Subcutaneous abdominal adipose tissue (tissue), 5 donors: ENCODE measurements around the gene RNU6-9.
A peak's percentile ranks its signal among the peaks of the same experiment; 100 is the strongest.
"Not testable (repeated sequence)": the region's sequence is repeated elsewhere in the genome, so short reads cannot be mapped to it uniquely, and the experiment has no call there.

Experiments
- H3K27ac ChIP-seq: one replicate; pipeline ENCODE4 v1.7.0; 2013; ENCODE audit warnings: low read depth, mild to moderate bottlenecking, inconsistent platforms, low read length, moderate library complexity
- H3K27me3 ChIP-seq, 5 donors: one replicate each; pipeline ENCODE4 v1.7.0; 2013; ENCODE audit warnings: low read length in 5 of 5, inconsistent platforms in 1 of 5; ENCODE audit not compliant: control insufficient read depth in 5 of 5, insufficient read depth in 4 of 5
- H3K36me3 ChIP-seq, 5 donors: one replicate each; pipeline ENCODE4 v1.7.0; 2013; ENCODE audit warnings: low read length in 5 of 5; ENCODE audit not compliant: control insufficient read depth in 5 of 5, insufficient read depth in 5 of 5
- H3K4me1 ChIP-seq, 5 donors: one replicate each; pipeline ENCODE4 v1.7.0; 2013; ENCODE audit warnings: low read length in 5 of 5, mild to moderate bottlenecking in 3 of 5, moderate library complexity in 1 of 5; ENCODE audit not compliant: control insufficient read depth in 5 of 5, insufficient read depth in 5 of 5
- H3K4me3 ChIP-seq, 5 donors: one replicate each; pipeline ENCODE4 v1.7.0; 2013; ENCODE audit warnings: low read length in 5 of 5, low read depth in 1 of 5
- H3K9ac ChIP-seq, 5 donors: one replicate each; pipeline ENCODE4 v1.7.0; 2013; ENCODE audit warnings: low read length in 5 of 5, mild to moderate bottlenecking in 4 of 5, moderate library complexity in 3 of 5
- H3K9me3 ChIP-seq, 5 donors: one replicate each; pipeline ENCODE4 v1.7.0; 2013; ENCODE audit warnings: low read length in 5 of 5; ENCODE audit not compliant: control insufficient read depth in 5 of 5
- donor health status: healthy.
- donor health status: healthy.
- donor health status: healthy.
- donor health status: healthy.
- donor health status: healthy.

RNU6-9 gene

GRCh38 chr19:852136-853013 is 40.9 kb upstream of the RNU6-9 start, which contains the start of gene ELANE:
TSS of gene ELANE (plus strand) at chr19:852303. CDS start at chr19:852329, 26 bp downstream.
- Histone ChIP-seq H3K27ac (peak within 1 kb of the TSS; percentile 41), H3K36me3 (no peaks in the 10 kb centered on the region), H3K4me1 (peaks cover 0 to 32% (median 22%) of the 10 kb centered on the region in 5 donors), H3K4me3 (peak within 1 kb of the TSS in 1 of 5 donors; percentile 37), H3K27me3 (peaks cover 0 to 6% (median 0%) of the 10 kb centered on the region in 5 donors), H3K9ac (peak within 1 kb of the TSS in 2 of 5 donors; percentile 53 to 69), H3K9me3 (no peaks in the 10 kb centered on the region)

GRCh38 chr19:853014-853585 is 40.2 kb upstream of the RNU6-9 start:
- Histone ChIP-seq H3K4me3 (no peak overlapping the region), H3K27me3 (peaks cover 0 to 4% (median 0%) of the 10 kb centered on the region in 5 donors), H3K27ac (no peak overlapping the region), H3K9me3 (no peaks in the 10 kb centered on the region), H3K4me1 (peaks cover 0 to 25% (median 16%) of the 10 kb centered on the region in 5 donors), H3K36me3 (no peaks in the 10 kb centered on the region), H3K9ac (no peak overlapping the region)

GRCh38 chr19:853614-854220 is 39.6 kb upstream of the RNU6-9 start:
- H3K9ac ChIP-seq, H3K36me3 ChIP-seq, H3K27me3 ChIP-seq: not testable (repeated sequence)

GRCh38 chr19:854549-854948 is 38.7 kb upstream of the RNU6-9 start:
- Histone ChIP-seq H3K9ac (no peak overlapping the region), H3K27ac (no peak overlapping the region), H3K4me3 (no peak overlapping the region), H3K9me3 (no peaks in the 10 kb centered on the region), H3K36me3 (no peaks in the 10 kb centered on the region), H3K27me3 (peaks cover 0 to 4% (median 0%) of the 10 kb centered on the region in 5 donors), H3K4me1 (peaks cover 3 to 31% (median 23%) of the 10 kb centered on the region in 5 donors)

More at GRCh38 chr19:853614-854220, 39.6 kb upstream of the RNU6-9 start:
- H3K27ac ChIP-seq, H3K4me3 ChIP-seq, H3K9me3 ChIP-seq: not testable (repeated sequence)
- H3K4me1 ChIP-seq = peaks cover under 1 to 25% (median 18%) of the 10 kb centered on the region in 5 donors

- no peak overlapping the region for H3K4me3 ChIP-seq
- H3K36me3 ChIP-seq = no peaks in the 10 kb centered on the region
- H3K9ac ChIP-seq = no peak overlapping the region
- H3K27ac ChIP-seq = no peak overlapping the region
- H3K27me3 ChIP-seq = peaks cover 0 to 4% (median 0%) of the 10 kb centered on the region in 5 donors
- H3K4me1 ChIP-seq = peaks cover 3 to 32% (median 27%) of the 10 kb centered on the region in 5 donors
- no peaks in the 10 kb centered on the region for H3K9me3 ChIP-seq
These were observed 38.1 kb upstream of the RNU6-9 start for GRCh38 chr19:855142-855541.

GRCh38 chr19:855566-856120 is 37.6 kb upstream of the RNU6-9 start:
- H3K4me3 ChIP-seq = no peak overlapping the region
- no peak overlapping the region for H3K27ac ChIP-seq
- H3K36me3 ChIP-seq = no peaks in the 10 kb centered on the region
- peaks cover 3 to 29% (median 26%) of the 10 kb centered on the region in 5 donors for H3K4me1 ChIP-seq
- H3K27me3 ChIP-seq = peaks cover 0 to 4% (median 0%) of the 10 kb centered on the region in 5 donors
- H3K9ac ChIP-seq = no peak overlapping the region
- no peaks in the 10 kb centered on the region for H3K9me3 ChIP-seq

- H3K4me3 ChIP-seq = no peak overlapping the region
- H3K36me3 ChIP-seq = peaks cover 0 to 5% (median 4%) of the 10 kb centered on the region in 5 donors
- peaks cover 0 to 4% (median 0%) of the 10 kb centered on the region in 5 donors for H3K27me3 ChIP-seq
- H3K27ac ChIP-seq = peak overlapping the region; percentile 92
- H3K9ac ChIP-seq = no peak overlapping the region
- peaks cover 3 to 32% (median 26%) of the 10 kb centered on the region in 5 donors for H3K4me1 ChIP-seq
- no peaks in the 10 kb centered on the region for H3K9me3 ChIP-seq
These were observed 35.0 kb upstream of the RNU6-9 start for GRCh38 chr19:858284-858683.

- Histone ChIP-seq H3K4me1 (peaks cover 3 to 38% (median 29%) of the 10 kb centered on the region in 5 donors), H3K27me3 (peaks cover 0 to 4% (median 0%) of the 10 kb centered on the region in 5 donors), H3K36me3 (peaks cover 0 to 9% (median 8%) of the 10 kb centered on the region in 5 donors), H3K27ac (peak within 1 kb of the TSS; percentile 92), H3K9me3 (no peaks in the 10 kb centered on the region), H3K9ac (peak within 1 kb of the TSS; percentile 56 to 88 (median 76)), H3K4me3 (peak within 1 kb of the TSS; percentile 70 to 88 (median 80))
These were observed 34.1 kb upstream of the RNU6-9 start, which contains the start of gene CFD for GRCh38 chr19:858868-859843. TSS of gene CFD (plus strand) at chr19:859664. CDS start at chr19:859690, 26 bp downstream.
